ENCODE results near the gene ANK3.

GRCh38 chr10:60025279-60025678, 364.4 kb downstream of the ANK3 start:
- TF ChIP-seq CTCF (IDR thresholded peaks at IDR 0.05; ENCODE audit: low read length) (no peak), EZH2 (optimal IDR thresholded peaks at IDR 0.05; ENCODE audit: low read depth, low read length) (no peak), EZH2phosphoT487 (IDR thresholded peaks at IDR 0.05; ENCODE audit: low read length) (no peak)

All from MM.1S (cell line).